ENCODE results near the gene WDR7. TPM values are rescaled to one million over a fixed set of nuclear protein-coding genes. Genes with fewer than 3 reads are reported as not detected.

Gene WDR7
- polyA plus RNA-seq, 2 of the 4 experiments (the other 2 are of a cell fraction), result 4.2 to 7.0 TPM

- Histone ChIP-seq H3K27ac (no peak overlapping the region), H3K4me1 (no peaks in the 10 kb centered on the region), H3K9me3 (no peaks in the 10 kb centered on the region), H3K4me2 (no peak overlapping the region), H3K4me3 (no peak overlapping the region)
- POLR2A ChIA-PET, result no interaction called here
- ATAC-seq (no peak), FAIRE-seq (no peak), DNase-seq (ENCODE audit: low read depth in 1 of 2, low spot score in 1 of 2) (no peak)
- CTCF ChIA-PET, result no interaction called here
- 54% methylated on average over 4 of the region's 4 CpGs for WGBS (ENCODE audit: missing lambda C conversion rate)
- TF ChIP-seq HEYL (CRISPR knock-in tag; IDR thresholded peaks at IDR 0.05) (no peak), TP53 (CRISPR knock-in tag; IDR thresholded peaks at IDR 0.05) (no peak), BHLHE40 (IDR thresholded peaks at IDR 0.05; ENCODE audit: low read depth, low read length) (no peak), HDAC2 (IDR thresholded peaks at IDR 0.05) (no peak), RAD21 (conservative IDR thresholded peaks at IDR 0.05 in 1 of 2, IDR thresholded peaks at IDR 0.05 in 1 of 2) (no peak), HOXB5 (CRISPR knock-in tag; IDR thresholded peaks at IDR 0.05) (no peak), GATA3 (IDR thresholded peaks at IDR 0.05; ENCODE audit: borderline replicate concordance) (no peak), ATOH8 (CRISPR knock-in tag; IDR thresholded peaks at IDR 0.05; ENCODE audit: low read depth) (no peak), POLR2A (IDR thresholded peaks at IDR 0.05; ENCODE audit: low read length) (no peak)
Observed at GRCh38 chr18:57058734-57059133, 407.6 kb downstream of the WDR7 start.

GRCh38 chr18:57059366-57059765, 408.2 kb downstream of the WDR7 start:
- no peak for TF ChIP-seq ATOH8 (CRISPR knock-in tag; IDR thresholded peaks at IDR 0.05; ENCODE audit: low read depth)
- no peak for TF ChIP-seq HES2 (IDR thresholded peaks at IDR 0.05)
- DNase-seq (ENCODE audit: low read depth in 1 of 2, low spot score in 1 of 2) (no peak), ATAC-seq (no peak), FAIRE-seq (no peak)
- H3K9me3 ChIP-seq, result no peaks in the 10 kb centered on the region
- H3K27ac ChIP-seq, result no peak overlapping the region
- H3K4me2 ChIP-seq, result no peak overlapping the region
- H3K4me1 ChIP-seq, result no peaks in the 10 kb centered on the region
- ChIA-PET CTCF (interaction anchor here (0.7 kb wide), 1 partner anchor 64 kb away, joined by 3 read pairs; no protein-coding TSS in a partner anchor), POLR2A (no interaction called here)
- WGBS (ENCODE audit: missing lambda C conversion rate), result 40% methylated on average over 2 of the region's 5 CpGs
- no peak overlapping the region for H3K4me3 ChIP-seq

- Histone ChIP-seq H3K4me1 (no peaks in the 10 kb centered on the region), H3K4me3 (no peak overlapping the region), H3K4me2 (no peak overlapping the region), H3K27ac (no peak overlapping the region), H3K9me3 (no peaks in the 10 kb centered on the region)
- DNase-seq (ENCODE audit: low read depth in 1 of 2, low spot score in 1 of 2) (no peak), FAIRE-seq (no peak), ATAC-seq (no peak)
- ChIA-PET CTCF (no interaction called here), POLR2A (no interaction called here)
- 85% methylated on average over 8 of the region's 8 CpGs for WGBS (ENCODE audit: missing lambda C conversion rate)
- TF ChIP-seq E2F6 (IDR thresholded peaks at IDR 0.05; ENCODE audit: borderline replicate concordance, low read depth) (no peak), RARB (CRISPR knock-in tag; IDR thresholded peaks at IDR 0.05) (no peak), MAX (IDR thresholded peaks at IDR 0.05) (no peak), NFE2L2 (conservative IDR thresholded peaks at IDR 0.05; ENCODE audit: low read length) (no peak)
Observed at GRCh38 chr18:57060814-57061213, 409.7 kb downstream of the WDR7 start.

GRCh38 chr18:57062178-57062577, 411.0 kb downstream of the WDR7 start:
- no peak for FAIRE-seq
- no peak overlapping the region for H3K4me2 ChIP-seq
- 41% methylated on average over 4 of the region's 4 CpGs for WGBS (ENCODE audit: missing lambda C conversion rate)

More at GRCh38 chr18:57062178-57062577, 411.0 kb downstream of the WDR7 start:
- DNase-seq (ENCODE audit: low read depth in 1 of 2, low spot score in 1 of 2) (no peak), ATAC-seq (no peak)
- H3K4me1 ChIP-seq, result no peaks in the 10 kb centered on the region
- H3K9me3 ChIP-seq, result no peaks in the 10 kb centered on the region
- ChIA-PET POLR2A (no interaction called here), CTCF (no interaction called here)
- no peak overlapping the region for H3K27ac ChIP-seq
- no peak overlapping the region for H3K4me3 ChIP-seq
- TF ChIP-seq RCOR1 (IDR thresholded peaks at IDR 0.05; ENCODE audit: low read depth, low read length) (no peak), CHD2 (IDR thresholded peaks at IDR 0.05; ENCODE audit: low read length, partially characterized antibody) (no peak), POLR2A (IDR thresholded peaks at IDR 0.05; ENCODE audit: low read length) (no peak), HOXA7 (CRISPR knock-in tag; IDR thresholded peaks at IDR 0.05) (no peak), BCL3 (IDR thresholded peaks at IDR 0.05) (no peak), JUN (IDR thresholded peaks at IDR 0.05) (no peak), EHF (CRISPR knock-in tag; IDR thresholded peaks at IDR 0.05) (no peak), CEBPB (IDR thresholded peaks at IDR 0.05) (no peak), ATOH8 (CRISPR knock-in tag; IDR thresholded peaks at IDR 0.05; ENCODE audit: low read depth) (no peak), E2F6 (IDR thresholded peaks at IDR 0.05; ENCODE audit: borderline replicate concordance, low read depth) (no peak), SREBF2 (IDR thresholded peaks at IDR 0.05) (no peak), NR3C1 (IDR thresholded peaks at IDR 0.05) (no peak), ZNF302 (CRISPR knock-in tag; IDR thresholded peaks at IDR 0.05) (no peak), FOSL2 (IDR thresholded peaks at IDR 0.05) (no peak), FOSL2 (CRISPR knock-in tag; IDR thresholded peaks at IDR 0.05) (no peak), FOXS1 (CRISPR knock-in tag; IDR thresholded peaks at IDR 0.05) (no peak), NFE2L2 (conservative IDR thresholded peaks at IDR 0.05; ENCODE audit: low read length) (no peak)

Data from A549 (cell line).